Measurements from ENCODE around the gene SH2D7.

GRCh38 chr15:78104566-78105475 is 12.5 kb downstream of the SH2D7 start:
- TF ChIP-seq, protein P1, sequence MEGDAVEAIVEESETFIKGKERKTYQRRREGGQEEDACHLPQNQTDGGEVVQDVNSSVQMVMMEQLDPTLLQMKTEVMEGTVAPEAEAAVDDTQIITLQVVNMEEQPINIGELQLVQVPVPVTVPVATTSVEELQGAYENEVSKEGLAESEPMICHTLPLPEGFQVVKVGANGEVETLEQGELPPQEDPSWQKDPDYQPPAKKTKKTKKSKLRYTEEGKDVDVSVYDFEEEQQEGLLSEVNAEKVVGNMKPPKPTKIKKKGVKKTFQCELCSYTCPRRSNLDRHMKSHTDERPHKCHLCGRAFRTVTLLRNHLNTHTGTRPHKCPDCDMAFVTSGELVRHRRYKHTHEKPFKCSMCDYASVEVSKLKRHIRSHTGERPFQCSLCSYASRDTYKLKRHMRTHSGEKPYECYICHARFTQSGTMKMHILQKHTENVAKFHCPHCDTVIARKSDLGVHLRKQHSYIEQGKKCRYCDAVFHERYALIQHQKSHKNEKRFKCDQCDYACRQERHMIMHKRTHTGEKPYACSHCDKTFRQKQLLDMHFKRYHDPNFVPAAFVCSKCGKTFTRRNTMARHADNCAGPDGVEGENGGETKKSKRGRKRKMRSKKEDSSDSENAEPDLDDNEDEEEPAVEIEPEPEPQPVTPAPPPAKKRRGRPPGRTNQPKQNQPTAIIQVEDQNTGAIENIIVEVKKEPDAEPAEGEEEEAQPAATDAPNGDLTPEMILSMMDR (IDR thresholded peaks at IDR 0.05; ENCODE audit: insufficient read depth, low read length) = no peak
- no peak for TF ChIP-seq POLR2AphosphoS5 (IDR thresholded peaks at IDR 0.05; ENCODE audit: low read depth)
- TF ChIP-seq GABPA (IDR thresholded peaks at IDR 0.05; ENCODE audit: low read depth) = no peak
- TF ChIP-seq REST (IDR thresholded peaks at IDR 0.05; ENCODE audit: insufficient replicate concordance, low read depth) = no peak

All from HL-60 (cell line).